DOHH2 (cell line): ENCODE measurements around the gene HTRA2.
"Not testable (repeated sequence)": the region's sequence is repeated elsewhere in the genome, so short reads cannot be mapped to it uniquely, and the experiment has no call there.

Experiments
- H3F3A ChIP-seq: fragments of 200-600 bp; sonication (generic), shearing (Covaris generic); 2 replicates; pipeline ENCODE4 v1.6.0; 2016; ENCODE audit warnings: antibody characterized with exemption, mild to moderate bottlenecking; ENCODE audit not compliant: control insufficient read depth, insufficient read depth
- H3K27ac ChIP-seq: fragments of 200-600 bp; sonication (generic); 2 replicates; pipeline ENCODE4 v1.5.1; 2014; ENCODE audit warnings: low read depth, mild to moderate bottlenecking, low read length, moderate library complexity
- H3K27me3 ChIP-seq: fragments of 200-600 bp; sonication (generic); 2 replicates; pipeline ENCODE4 v1.6.1; 2014; ENCODE audit warnings: mild to moderate bottlenecking, low read length, mixed read lengths; ENCODE audit not compliant: control insufficient read depth
- H3K36me3 ChIP-seq: fragments of 200-600 bp; sonication (generic); 2 replicates; pipeline ENCODE4 v1.6.1; 2014; ENCODE audit warnings: mild to moderate bottlenecking, low read length, moderate library complexity, mixed read lengths; ENCODE audit not compliant: control insufficient read depth
- H3K4me1 ChIP-seq: fragments of 200-600 bp; sonication (generic); 2 replicates; pipeline ENCODE4 v1.6.1; 2014; ENCODE audit warnings: mild to moderate bottlenecking, low read length, mixed read lengths; ENCODE audit not compliant: control insufficient read depth
- H3K4me2 ChIP-seq: fragments of 200-600 bp; sonication (generic); 2 replicates; pipeline ENCODE4 v1.6.0; 2014; ENCODE audit warnings: mild to moderate bottlenecking, low read length, moderate library complexity
- H3K4me3 ChIP-seq: fragments of 200-600 bp; sonication (generic); 2 replicates; pipeline ENCODE4 v1.5.1; 2014; ENCODE audit warnings: mild to moderate bottlenecking, low read length, mixed read lengths
- H3K79me2 ChIP-seq: fragments of 200-600 bp; sonication (generic); 2 replicates; pipeline ENCODE4 v1.6.1; 2014; ENCODE audit warnings: mild to moderate bottlenecking, low read length, mixed read lengths; ENCODE audit not compliant: control insufficient read depth
- H3K9me2 ChIP-seq: fragments of 200-600 bp; sonication (generic); replicated peaks from 2 replicates; pipeline ENCODE4 v1.6.1; 2014; ENCODE audit warnings: mild to moderate bottlenecking, low read length, mixed read lengths; ENCODE audit not compliant: control insufficient read depth
- H3K9me3 ChIP-seq: fragments of 200-600 bp; sonication (generic); 2 replicates; pipeline ENCODE4 v1.6.1; 2014; ENCODE audit warnings: antibody characterized with exemption, low read length, mixed read lengths; ENCODE audit not compliant: control insufficient read depth, insufficient read depth
- H4K20me1 ChIP-seq: fragments of 200-600 bp; sonication (generic); 2 replicates; pipeline ENCODE4 v1.6.0; 2014; ENCODE audit warnings: low read depth, mild to moderate bottlenecking, antibody characterized with exemption, low read length, moderate library complexity; ENCODE audit not compliant: control insufficient read depth, insufficient read depth
- EZH2phosphoT487 ChIP-seq: fragments of 200-600 bp; sonication (generic); IDR thresholded peaks from 2 replicates; pipeline ENCODE4 v1.6.1; 2017; ENCODE audit warnings: borderline replicate concordance, mild to moderate bottlenecking, antibody characterized with exemption, low read length, moderate library complexity, mixed read lengths
- TF ChIP-seq, protein P1 (sequence below): fragments of 200-600 bp; sonication (generic); IDR thresholded peaks from one replicate; pipeline ENCODE4 v1.5.1; 2014; ENCODE audit warnings: antibody characterized with exemption, mild to moderate bottlenecking, low read depth, low read length; ENCODE audit not compliant: poor library complexity, severe bottlenecking

The HTRA2 gene

DNA sequence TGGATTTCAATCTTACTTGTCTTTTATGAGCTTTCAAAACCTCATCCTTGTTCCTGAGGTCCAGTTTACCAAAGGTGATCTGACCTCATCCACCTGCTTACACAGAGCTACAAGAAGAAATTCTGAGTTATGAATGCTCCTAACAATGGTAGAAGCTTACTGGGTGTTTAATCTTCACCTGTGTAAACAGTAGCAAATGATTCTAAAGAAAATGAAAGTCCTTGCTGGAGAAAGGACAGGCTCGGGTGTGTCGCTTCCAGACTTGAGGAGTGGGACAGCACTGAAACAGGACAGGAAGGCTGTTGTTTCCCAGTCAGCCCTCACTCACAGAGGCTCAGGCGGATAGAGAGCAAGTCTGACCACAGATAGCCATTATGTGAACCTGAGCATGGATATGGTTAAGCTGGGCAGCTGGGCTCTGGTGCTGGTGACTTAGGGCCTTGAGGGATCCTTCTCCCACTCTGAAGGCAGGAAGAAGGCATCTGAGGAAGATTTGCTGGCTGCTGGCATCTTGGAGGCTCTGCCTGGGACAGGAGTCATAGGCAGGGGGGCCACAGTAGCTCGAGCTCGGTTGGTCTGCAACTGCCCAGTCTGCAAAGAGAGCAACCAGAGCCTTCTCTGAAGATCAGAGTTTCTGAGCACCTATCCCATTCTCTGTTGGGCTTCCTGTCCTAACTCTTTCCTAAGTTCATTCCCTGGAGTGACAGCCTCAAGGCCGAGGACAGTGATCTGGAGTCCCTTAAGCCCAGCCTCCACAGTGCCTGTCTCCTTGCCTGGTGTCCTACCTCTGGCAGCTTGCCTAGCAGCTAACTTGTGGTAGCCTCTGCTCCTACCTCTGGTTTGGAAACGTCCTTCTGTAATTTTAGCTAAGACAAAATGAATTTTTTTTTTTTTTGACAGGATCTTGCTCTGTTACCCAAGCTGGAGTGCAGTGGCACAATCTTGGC is 28.8 kb downstream of the HTRA2 start:
- no peaks in the 10 kb centered on the region for H3K9me3 ChIP-seq
- H3K79me2 ChIP-seq, result peaks cover 17% of the 10 kb centered on the region
- no peak overlapping the region for H3K4me3 ChIP-seq
- H3K27me3 ChIP-seq, result peaks cover 17% of the 10 kb centered on the region
- TF ChIP-seq, protein P1, sequence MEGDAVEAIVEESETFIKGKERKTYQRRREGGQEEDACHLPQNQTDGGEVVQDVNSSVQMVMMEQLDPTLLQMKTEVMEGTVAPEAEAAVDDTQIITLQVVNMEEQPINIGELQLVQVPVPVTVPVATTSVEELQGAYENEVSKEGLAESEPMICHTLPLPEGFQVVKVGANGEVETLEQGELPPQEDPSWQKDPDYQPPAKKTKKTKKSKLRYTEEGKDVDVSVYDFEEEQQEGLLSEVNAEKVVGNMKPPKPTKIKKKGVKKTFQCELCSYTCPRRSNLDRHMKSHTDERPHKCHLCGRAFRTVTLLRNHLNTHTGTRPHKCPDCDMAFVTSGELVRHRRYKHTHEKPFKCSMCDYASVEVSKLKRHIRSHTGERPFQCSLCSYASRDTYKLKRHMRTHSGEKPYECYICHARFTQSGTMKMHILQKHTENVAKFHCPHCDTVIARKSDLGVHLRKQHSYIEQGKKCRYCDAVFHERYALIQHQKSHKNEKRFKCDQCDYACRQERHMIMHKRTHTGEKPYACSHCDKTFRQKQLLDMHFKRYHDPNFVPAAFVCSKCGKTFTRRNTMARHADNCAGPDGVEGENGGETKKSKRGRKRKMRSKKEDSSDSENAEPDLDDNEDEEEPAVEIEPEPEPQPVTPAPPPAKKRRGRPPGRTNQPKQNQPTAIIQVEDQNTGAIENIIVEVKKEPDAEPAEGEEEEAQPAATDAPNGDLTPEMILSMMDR, result no peak
- no peak for TF ChIP-seq EZH2phosphoT487
- H4K20me1 ChIP-seq, result no peaks in the 10 kb centered on the region; the same call in 1 of the 2 replicates
- peaks cover 13% of the 10 kb centered on the region for H3K36me3 ChIP-seq
- H3F3A ChIP-seq, result no peaks in the 10 kb centered on the region
- no peaks in the 10 kb centered on the region for H3K9me2 ChIP-seq
- H3K4me1 ChIP-seq, result peaks cover 14% of the 10 kb centered on the region
- no peak overlapping the region for H3K4me2 ChIP-seq
- H3K27ac ChIP-seq, result no peak overlapping the region

DNA sequence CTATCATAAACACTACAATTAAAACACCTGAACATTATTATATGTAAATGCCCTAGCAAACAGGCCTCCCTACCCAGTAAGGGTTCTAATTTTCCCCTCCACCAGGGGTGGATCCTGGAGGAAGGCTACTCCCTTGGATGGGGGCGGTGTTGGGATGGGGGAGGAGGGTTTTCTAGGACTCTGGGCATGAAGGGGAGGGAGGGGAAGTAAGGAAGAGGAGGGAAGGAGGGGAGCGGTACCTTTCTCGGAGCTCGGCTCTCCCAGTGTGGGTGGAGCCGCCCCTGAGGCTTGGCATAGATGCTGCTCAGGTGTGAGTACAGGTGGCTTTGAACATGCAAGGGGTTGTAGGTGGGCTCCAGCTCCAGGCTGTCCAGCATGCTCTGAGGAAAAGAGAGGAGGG is 30.2 kb downstream of the HTRA2 start:
- H3K27me3 ChIP-seq, result peaks cover 21% of the 10 kb centered on the region
- H3K4me1 ChIP-seq, result peaks cover 9% of the 10 kb centered on the region
- TF ChIP-seq EZH2phosphoT487, result no peak
- TF ChIP-seq, protein P1, result no peak
- no peak overlapping the region for H3K4me2 ChIP-seq
- peaks cover 13% of the 10 kb centered on the region for H3K79me2 ChIP-seq
- H3F3A ChIP-seq, result no peaks in the 10 kb centered on the region
- no peaks in the 10 kb centered on the region for H3K9me3 ChIP-seq
- H3K9me2 ChIP-seq, result no peaks in the 10 kb centered on the region
- no peak overlapping the region for H3K4me3 ChIP-seq
- H4K20me1 ChIP-seq, result no peaks in the 10 kb centered on the region; the same call in 1 of the 2 replicates
- H3K27ac ChIP-seq, result no peak overlapping the region
- H3K36me3 ChIP-seq, result peaks cover 13% of the 10 kb centered on the region

DNA sequence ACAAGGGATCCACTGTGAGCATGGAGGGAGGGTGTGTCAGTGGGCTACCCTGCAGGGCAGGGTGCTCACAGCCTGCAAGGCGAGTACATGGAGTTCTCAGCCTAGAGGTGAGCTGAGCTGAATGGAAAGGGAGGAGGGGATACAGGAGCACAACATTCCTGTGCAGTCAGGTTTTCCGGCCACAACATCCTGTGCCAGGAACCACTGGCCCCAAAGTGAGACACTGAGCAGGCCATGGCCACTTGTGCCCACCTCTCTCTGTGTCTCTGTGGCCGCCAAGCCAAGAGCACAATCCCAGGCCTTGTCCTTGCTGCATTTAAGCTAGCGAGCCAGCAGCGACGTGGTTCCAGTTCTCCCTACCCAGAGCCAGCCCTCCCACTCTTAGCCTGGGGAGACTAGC is 30.9 kb downstream of the HTRA2 start:
- Histone ChIP-seq H3K9me2 (no peaks in the 10 kb centered on the region), H3K4me2 (no peak overlapping the region), H3K79me2 (peaks cover 7% of the 10 kb centered on the region), H4K20me1 (no peaks in the 10 kb centered on the region; the same call in 1 of the 2 replicates), H3K27ac (no peak overlapping the region), H3K4me3 (no peak overlapping the region), H3K4me1 (peaks cover 4% of the 10 kb centered on the region), H3K36me3 (peaks cover 13% of the 10 kb centered on the region), H3F3A (no peaks in the 10 kb centered on the region), H3K27me3 (peaks cover 21% of the 10 kb centered on the region), H3K9me3 (no peaks in the 10 kb centered on the region)
- TF ChIP-seq, protein P1, result no peak
- TF ChIP-seq EZH2phosphoT487, result no peak

DNA sequence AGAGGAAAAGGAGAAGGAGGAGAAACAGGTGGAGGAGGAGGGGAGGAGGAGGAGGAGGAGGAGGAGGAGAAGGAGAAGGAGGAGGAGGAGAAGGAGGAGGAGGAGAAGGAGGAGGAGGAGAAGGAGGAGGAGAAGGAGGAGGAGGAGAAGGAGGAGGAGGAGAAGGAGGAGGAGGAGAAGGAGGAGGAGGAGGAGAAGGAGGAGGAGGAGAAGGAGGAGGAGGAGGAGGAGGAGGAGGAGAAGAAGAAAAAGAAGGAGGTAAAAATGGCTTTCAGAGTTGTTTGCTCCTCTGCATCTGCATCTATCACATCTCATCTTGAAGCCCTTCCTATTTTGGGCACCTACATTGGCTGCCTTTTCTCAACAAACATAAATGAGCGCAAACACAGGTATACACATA is 31.3 kb downstream of the HTRA2 start:
- H3K27me3 ChIP-seq, result peaks cover 21% of the 10 kb centered on the region
- not testable (repeated sequence) for H3K79me2 ChIP-seq, H3K9me2 ChIP-seq, H3K27ac ChIP-seq, H3F3A ChIP-seq, H3K4me1 ChIP-seq, H3K9me3 ChIP-seq, H3K4me2 ChIP-seq, H4K20me1 ChIP-seq, H3K4me3 ChIP-seq
- peaks cover 11% of the 10 kb centered on the region for H3K36me3 ChIP-seq
